Measurements from ENCODE around the gene GUCA1C. TPM values are rescaled to one million over a fixed set of nuclear protein-coding genes. Genes with fewer than 3 reads are reported as not detected.

Gene GUCA1C
- total RNA-seq, 1 donor from 2014 or later = not detected

GRCh38 chr3:108907194-108907593 is 46.5 kb downstream of the GUCA1C start:
- Mint-ChIP-seq H3K4me3 (no peak overlapping the region), H3K27me3 (peaks cover 15% of the 10 kb centered on the region), H3K27ac (no peak overlapping the region), H3K4me1 (ENCODE audit: unreplicated experiment) (no peaks in the 10 kb centered on the region), H3K9me3 (no peaks in the 10 kb centered on the region), H3K36me3 (no peaks in the 10 kb centered on the region)
- no peak for DNase-seq (ENCODE audit: extremely low spot score, unreplicated experiment)
- no peak for TF ChIP-seq CTCF (conservative IDR thresholded peaks at IDR 0.05)

- TF ChIP-seq CTCF (conservative IDR thresholded peaks at IDR 0.05) = no peak
- no peak for DNase-seq (ENCODE audit: extremely low spot score, unreplicated experiment)
- H3K9me3 Mint-ChIP-seq = no peaks in the 10 kb centered on the region
- no peak overlapping the region for H3K4me3 Mint-ChIP-seq
- no peaks in the 10 kb centered on the region for H3K36me3 Mint-ChIP-seq
- H3K27ac Mint-ChIP-seq = no peak overlapping the region
- H3K4me1 Mint-ChIP-seq (ENCODE audit: unreplicated experiment) = no peaks in the 10 kb centered on the region
- H3K27me3 Mint-ChIP-seq = no peaks in the 10 kb centered on the region
These were observed 54.1 kb downstream of the GUCA1C start for GRCh38 chr3:108899530-108899929.

- no peak for TF ChIP-seq CTCF (conservative IDR thresholded peaks at IDR 0.05)
- no peaks in the 10 kb centered on the region for H3K9me3 Mint-ChIP-seq
- no peak for DNase-seq (ENCODE audit: extremely low spot score, unreplicated experiment)
- no peaks in the 10 kb centered on the region for H3K27me3 Mint-ChIP-seq
- H3K4me3 Mint-ChIP-seq = no peak overlapping the region
- no peak overlapping the region for H3K27ac Mint-ChIP-seq
- H3K4me1 Mint-ChIP-seq (ENCODE audit: unreplicated experiment) = no peaks in the 10 kb centered on the region
- H3K36me3 Mint-ChIP-seq = no peaks in the 10 kb centered on the region
These were observed 55.8 kb downstream of the GUCA1C start for GRCh38 chr3:108897883-108898282.

GRCh38 chr3:108894981-108895380 is 58.7 kb downstream of the GUCA1C start:
- no peaks in the 10 kb centered on the region for H3K4me1 Mint-ChIP-seq (ENCODE audit: unreplicated experiment)
- DNase-seq (ENCODE audit: extremely low spot score, unreplicated experiment) = no peak
- no peak overlapping the region for H3K4me3 Mint-ChIP-seq
- no peak overlapping the region for H3K27ac Mint-ChIP-seq
- no peaks in the 10 kb centered on the region for H3K9me3 Mint-ChIP-seq
- TF ChIP-seq CTCF (conservative IDR thresholded peaks at IDR 0.05) = no peak
- no peaks in the 10 kb centered on the region for H3K36me3 Mint-ChIP-seq
- no peaks in the 10 kb centered on the region for H3K27me3 Mint-ChIP-seq

- H3K4me1 Mint-ChIP-seq (ENCODE audit: unreplicated experiment) = peaks cover 5% of the 10 kb centered on the region
- H3K4me3 Mint-ChIP-seq = no peak overlapping the region
- TF ChIP-seq CTCF (conservative IDR thresholded peaks at IDR 0.05) = no peak
- no peaks in the 10 kb centered on the region for H3K9me3 Mint-ChIP-seq
- H3K27ac Mint-ChIP-seq = no peak overlapping the region
- DNase-seq (ENCODE audit: extremely low spot score, unreplicated experiment) = no peak
- no peaks in the 10 kb centered on the region for H3K36me3 Mint-ChIP-seq
- H3K27me3 Mint-ChIP-seq = no peaks in the 10 kb centered on the region
These were observed 61.8 kb downstream of the GUCA1C start for GRCh38 chr3:108891833-108892232.

GRCh38 chr3:108887777-108888176 is 65.9 kb downstream of the GUCA1C start:
- Mint-ChIP-seq H3K9me3 (no peaks in the 10 kb centered on the region), H3K4me3 (no peak overlapping the region), H3K27ac (no peak overlapping the region), H3K4me1 (ENCODE audit: unreplicated experiment) (peaks cover 5% of the 10 kb centered on the region), H3K27me3 (no peaks in the 10 kb centered on the region), H3K36me3 (no peaks in the 10 kb centered on the region)
- TF ChIP-seq CTCF (conservative IDR thresholded peaks at IDR 0.05) = no peak
- no peak for DNase-seq (ENCODE audit: extremely low spot score, unreplicated experiment)

All from type B pancreatic cell (in vitro differentiated cells).